PC-3 (cell line): ENCODE data around the gene ING2. TPM values are rescaled to one million over a fixed set of nuclear protein-coding genes. Genes with fewer than 3 reads are reported as not detected.
A peak's percentile ranks its signal among the peaks of the same experiment; 100 is the strongest.

ENCODE experiments used
- ATAC-seq: fragments of 200-7000 bp; cut with Tn5 transposase; 2 replicates; pipeline ENCODE4 v1.9.1; 2020; ENCODE audit warnings: mild to moderate bottlenecking, moderate library complexity
- BruUV-seq: library from RNA; stranded (reverse); fragments of 400-500 nt; replicated peaks from 2 replicates; lab custom pipeline; 2021; lab: Mats Ljungman, UMichigan
- CTCF ChIA-PET: fragments of 300-600 bp; sonication (Branson Sonifier 250); formaldehyde crosslinking; loops from one replicate; lab custom pipeline; 2022; ENCODE audit warnings: antibody characterized with exemption; lab: Charles Lee
- POLR2A ChIA-PET: fragments of 300-600 bp; sonication (Branson Sonifier 250); formaldehyde crosslinking; loops from one replicate; lab custom pipeline; 2022; ENCODE audit warnings: antibody characterized with exemption; ENCODE audit not compliant: unreplicated experiment; lab: Charles Lee
- DNase-seq: peaks from one replicate; pipeline ENCODE4 v3.0.0-alpha.2; 2015
- H2AFZ ChIP-seq: fragments of 300-600 bp; sonication (generic); 2 replicates; pipeline ENCODE4 v1.6.0; 2016; ENCODE audit warnings: antibody characterized with exemption, low read length
- H3F3A ChIP-seq: fragments of 300-600 bp; sonication (generic); one replicate; pipeline ENCODE4 v1.6.0; 2017; ENCODE audit warnings: antibody characterized with exemption, low read length, control low read depth, mild to moderate bottlenecking; ENCODE audit not compliant: unreplicated experiment
- H3K27ac ChIP-seq: fragments of 300-600 bp; sonication (generic); 2 replicates; pipeline ENCODE4 v1.5.1; 2016; ENCODE audit warnings: mild to moderate bottlenecking, low read length
- H3K27me3 ChIP-seq: fragments of 300-600 bp; sonication (generic); 2 replicates; pipeline ENCODE4 v1.6.1; 2016; ENCODE audit warnings: low read length, mixed read lengths
- H3K36me3 ChIP-seq: fragments of 300-600 bp; sonication (generic); 2 replicates; pipeline ENCODE4 v1.6.1; 2016; ENCODE audit warnings: low read depth, mixed run types, low read length, mixed read lengths
- H3K4me1 ChIP-seq: fragments of 300-600 bp; sonication (generic); 2 replicates; pipeline ENCODE4 v1.5.1; 2016; ENCODE audit warnings: low read length; ENCODE audit not compliant: insufficient read depth
- H3K4me2 ChIP-seq: fragments of 300-600 bp; sonication (generic); 2 replicates; pipeline ENCODE4 v1.6.0; 2016; ENCODE audit warnings: low read length
- H3K4me3 ChIP-seq: fragments of 300-600 bp; sonication (generic); 2 replicates; pipeline ENCODE4 v1.5.1; 2016; ENCODE audit warnings: mild to moderate bottlenecking, low read length, mixed read lengths
- H3K79me2 ChIP-seq: fragments of 300-600 bp; sonication (generic); 2 replicates; pipeline ENCODE4 v1.6.1; 2017; ENCODE audit warnings: low read length, mixed read lengths
- H3K9ac ChIP-seq: fragments of 300-600 bp; sonication (generic); 2 replicates; pipeline ENCODE4 v1.6.0; 2016; ENCODE audit warnings: mild to moderate bottlenecking, low read length
- H3K9me2 ChIP-seq: fragments of 300-600 bp; sonication (generic); replicated peaks from 2 replicates; pipeline ENCODE4 v1.6.1; 2016; ENCODE audit warnings: mixed run types, low read length, mixed read lengths
- H3K9me3 ChIP-seq: fragments of 300-600 bp; sonication (generic); 2 replicates; pipeline ENCODE4 v1.6.1; 2016; ENCODE audit warnings: low read length, mixed read lengths
- H4K20me1 ChIP-seq: fragments of 300-600 bp; sonication (generic); 2 replicates; pipeline ENCODE4 v1.6.1; 2016; ENCODE audit warnings: low read length, mixed read lengths
- EZH2 ChIP-seq: fragments of 300-600 bp; sonication (generic); IDR thresholded peaks from one replicate; pipeline ENCODE4 v1.6.1; 2017; ENCODE audit warnings: antibody characterized with exemption, mild to moderate bottlenecking, low read length; ENCODE audit not compliant: unreplicated experiment
- EZH2phosphoT487 ChIP-seq: fragments of 300-600 bp; sonication (generic); IDR thresholded peaks from 2 replicates; pipeline ENCODE4 v1.6.1; 2018; ENCODE audit warnings: mild to moderate bottlenecking, antibody characterized with exemption, low read length, borderline replicate concordance
- intact Hi-C: fragments of 100-400 bp; cut with micrococcal nuclease; formaldehyde crosslinking; loops from 2 replicates; pipeline ENCODE4 v1.9.0; 2023
- total RNA-seq: library from RNA; depleted of rRNA; stranded (reverse); fragments of >200 nt; gene quantifications from 2 replicates; pipeline ENCODE4 v1.2.3, GENCODE V29; 2014
- TF ChIP-seq, protein P1 (sequence below): fragments of 300-600 bp; sonication (generic); conservative IDR thresholded peaks from 2 replicates; pipeline ENCODE4 v1.5.1; 2017; ENCODE audit warnings: antibody characterized with exemption, low read depth, mild to moderate bottlenecking, low read length

ING2 gene
- total RNA-seq, 1 experiment from 2014 or later: 17.3 TPM

DNA sequence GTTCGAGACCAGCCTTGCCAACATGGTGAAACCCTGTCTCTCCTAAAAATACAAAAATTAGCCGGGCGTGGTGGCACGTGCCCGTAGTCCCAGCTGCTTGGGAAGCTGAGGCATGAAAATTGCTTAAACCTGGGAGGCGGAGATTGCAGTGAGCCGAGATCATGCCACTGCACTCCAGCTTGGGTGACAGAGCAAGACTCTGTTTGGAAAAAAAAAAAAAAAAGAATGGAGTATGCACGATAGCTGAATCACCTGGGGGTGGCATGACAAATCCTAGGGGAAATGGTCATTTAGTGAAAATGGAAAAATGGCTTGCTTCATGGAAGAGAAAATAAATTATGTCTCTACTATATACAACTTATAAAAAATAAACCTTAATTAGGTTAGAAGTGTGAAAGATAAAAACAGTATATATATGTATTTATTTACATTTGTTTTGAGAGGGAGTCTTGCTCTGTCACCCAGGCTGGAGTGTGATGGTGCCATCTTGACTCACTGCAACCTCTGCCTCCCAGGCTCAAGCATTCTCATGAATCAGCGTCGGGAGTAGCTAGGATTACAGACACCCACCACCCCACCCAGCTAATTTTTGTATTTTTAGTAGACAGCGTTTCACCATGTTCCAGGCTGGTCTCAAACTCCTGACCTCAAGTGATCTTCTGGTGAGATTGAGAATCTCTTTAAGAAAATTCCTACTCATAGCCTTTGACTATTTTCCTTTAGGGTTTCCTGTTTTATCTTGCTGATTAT lies 19.3 kb upstream of the ING2 start:
- Histone ChIP-seq H3K27ac (peak overlapping the region; percentile 30; the same call in 1 of the 2 replicates), H4K20me1 (no peaks in the 10 kb centered on the region), H3K9me3 (no peaks in the 10 kb centered on the region), H3K4me2 (no peak overlapping the region), H3K36me3 (no peaks in the 10 kb centered on the region), H3K79me2 (no peaks in the 10 kb centered on the region), H3K27me3 (no peaks in the 10 kb centered on the region), H3K9me2 (no peaks in the 10 kb centered on the region), H3K4me1 (peaks cover 4% of the 10 kb centered on the region; the same call in 1 of the 2 replicates), H2AFZ (no peak overlapping the region), H3K9ac (no peak overlapping the region), H3F3A (no peaks in the 10 kb centered on the region), H3K4me3 (no peak overlapping the region)
- TF ChIP-seq, protein P1, sequence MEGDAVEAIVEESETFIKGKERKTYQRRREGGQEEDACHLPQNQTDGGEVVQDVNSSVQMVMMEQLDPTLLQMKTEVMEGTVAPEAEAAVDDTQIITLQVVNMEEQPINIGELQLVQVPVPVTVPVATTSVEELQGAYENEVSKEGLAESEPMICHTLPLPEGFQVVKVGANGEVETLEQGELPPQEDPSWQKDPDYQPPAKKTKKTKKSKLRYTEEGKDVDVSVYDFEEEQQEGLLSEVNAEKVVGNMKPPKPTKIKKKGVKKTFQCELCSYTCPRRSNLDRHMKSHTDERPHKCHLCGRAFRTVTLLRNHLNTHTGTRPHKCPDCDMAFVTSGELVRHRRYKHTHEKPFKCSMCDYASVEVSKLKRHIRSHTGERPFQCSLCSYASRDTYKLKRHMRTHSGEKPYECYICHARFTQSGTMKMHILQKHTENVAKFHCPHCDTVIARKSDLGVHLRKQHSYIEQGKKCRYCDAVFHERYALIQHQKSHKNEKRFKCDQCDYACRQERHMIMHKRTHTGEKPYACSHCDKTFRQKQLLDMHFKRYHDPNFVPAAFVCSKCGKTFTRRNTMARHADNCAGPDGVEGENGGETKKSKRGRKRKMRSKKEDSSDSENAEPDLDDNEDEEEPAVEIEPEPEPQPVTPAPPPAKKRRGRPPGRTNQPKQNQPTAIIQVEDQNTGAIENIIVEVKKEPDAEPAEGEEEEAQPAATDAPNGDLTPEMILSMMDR: no peak
- no peak for TF ChIP-seq EZH2
- no peak for ATAC-seq
- peak; percentile 44 for DNase-seq
- intact Hi-C loops: no loop called here
- ChIA-PET POLR2A (no interaction called here), CTCF (no interaction called here)
- no TSS peak for BruUV-seq

DNA sequence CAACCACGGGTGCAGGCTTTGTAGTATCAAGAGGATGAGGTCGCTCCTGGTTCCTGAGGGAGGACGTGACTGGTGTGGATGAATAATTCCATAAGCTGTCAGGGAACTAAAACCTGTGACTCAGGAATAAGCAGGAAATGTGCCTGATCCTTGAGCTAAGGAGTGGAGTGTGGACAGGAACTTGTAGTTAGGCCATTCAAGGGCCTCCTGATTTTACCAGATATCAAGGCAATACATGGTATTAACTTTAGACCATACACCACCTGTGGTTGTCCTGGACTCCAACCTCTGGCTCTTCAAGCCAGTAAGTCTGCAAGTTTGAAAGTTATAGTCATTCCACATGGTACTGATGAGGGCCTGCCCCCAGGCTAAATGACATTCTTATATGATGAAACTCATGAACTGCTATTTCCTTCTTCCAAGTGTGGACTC lies 12.1 kb upstream of the ING2 start:
- ChIA-PET CTCF (interaction anchor here (0.7 kb wide), 1 partner anchor 104 kb away, joined by 4 read pairs; no protein-coding TSS in a partner anchor), POLR2A (no interaction called here)
- Histone ChIP-seq H4K20me1 (no peaks in the 10 kb centered on the region), H2AFZ (peak overlapping the region; percentile 77), H3K9me3 (no peaks in the 10 kb centered on the region), H3K4me1 (peaks cover 24% of the 10 kb centered on the region), H3K27me3 (no peaks in the 10 kb centered on the region), H3K4me3 (no peak overlapping the region), H3K9ac (no peak overlapping the region), H3K36me3 (no peaks in the 10 kb centered on the region), H3K27ac (peak overlapping the region; percentile 82), H3K4me2 (peak overlapping the region; percentile 55), H3K79me2 (no peaks in the 10 kb centered on the region), H3K9me2 (no peaks in the 10 kb centered on the region), H3F3A (peaks cover 13% of the 10 kb centered on the region)
- BruUV-seq: no TSS peak
- ATAC-seq (peak; percentile 82), DNase-seq (peak; percentile 79)
- intact Hi-C loops: no loop called here
- TF ChIP-seq EZH2phosphoT487 (no peak), EZH2 (no peak)
- TF ChIP-seq, protein P1: no peak

DNA sequence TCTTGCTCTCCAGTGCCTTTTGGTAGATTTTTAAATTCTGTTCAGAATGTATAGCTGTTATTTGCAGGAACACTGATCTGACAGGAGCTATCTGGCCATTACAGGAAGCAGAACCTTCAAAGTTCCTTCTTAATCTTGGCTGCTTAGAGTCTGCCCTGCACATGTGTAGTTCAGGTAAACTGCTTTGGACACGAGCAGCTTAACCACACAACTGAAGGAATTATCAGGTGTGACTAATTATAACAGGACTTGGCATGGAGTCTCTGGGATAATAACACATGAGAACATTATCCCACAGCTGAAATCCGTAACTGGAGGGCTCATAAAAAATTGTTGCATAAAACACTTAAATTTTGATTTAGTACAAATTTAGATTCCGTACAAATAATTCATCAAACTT lies 11.6 kb upstream of the ING2 start:
- Histone ChIP-seq H3K9me2 (no peaks in the 10 kb centered on the region), H3F3A (peaks cover 13% of the 10 kb centered on the region), H2AFZ (peak overlapping the region; percentile 77), H3K4me3 (no peak overlapping the region), H3K27ac (peak overlapping the region; percentile 82), H3K4me2 (peak overlapping the region; percentile 55), H3K79me2 (no peaks in the 10 kb centered on the region), H3K9me3 (no peaks in the 10 kb centered on the region), H3K9ac (no peak overlapping the region), H3K4me1 (peaks cover 24% of the 10 kb centered on the region), H4K20me1 (no peaks in the 10 kb centered on the region), H3K36me3 (no peaks in the 10 kb centered on the region), H3K27me3 (no peaks in the 10 kb centered on the region)
- ChIA-PET POLR2A (no interaction called here), CTCF (interaction anchor here (0.5 to 0.7 kb wide), 2 partner anchors 55 to 104 kb away, joined by 4 read pairs; no protein-coding TSS in a partner anchor)
- no TSS peak for BruUV-seq
- TF ChIP-seq EZH2 (no peak), EZH2phosphoT487 (no peak)
- TF ChIP-seq, protein P1: no peak
- DNase-seq (no peak), ATAC-seq (no peak; the same call in 1 of the 2 replicates)
- intact Hi-C loops: no loop called here
